WTC11 (cell line): ENCODE results near the gene SLC38A8. TPM values are rescaled to one million over a fixed set of nuclear protein-coding genes. Genes with fewer than 3 reads are reported as not detected.

Experiments
- ATAC-seq: fragments of 200-7000 bp; cut with Tn5 transposase; 2 replicates; pipeline ENCODE4 v1.10.0; 2021; ENCODE audit warnings: mild to moderate bottlenecking, moderate library complexity
- CTCF ChIA-PET: fragments of 300-600 bp; sonication (Branson Sonifier 250); formaldehyde crosslinking; loops from one replicate; lab custom pipeline; 2021; ENCODE audit warnings: antibody characterized with exemption; lab: Charles Lee
- POLR2A ChIA-PET: fragments of 350-600 bp; sonication (Branson Sonifier 250); formaldehyde crosslinking; loops from one replicate; lab custom pipeline; 2021; ENCODE audit warnings: antibody characterized with exemption; lab: Charles Lee
- DNase-seq: peaks from one replicate; pipeline ENCODE4 v3.0.0; 2021; ENCODE audit warnings: low spot score
- H3K27ac Mint-ChIP-seq: 2 replicates; pipeline ENCODE4 v1.8.0; 2021; ENCODE audit warnings: mixed read lengths
- H3K27me3 Mint-ChIP-seq: 2 replicates; pipeline ENCODE4 v1.8.0; 2021; ENCODE audit warnings: low read depth, mild to moderate bottlenecking, moderate library complexity, mixed read lengths
- H3K36me3 Mint-ChIP-seq: 2 replicates; pipeline ENCODE4 v1.8.0; 2021; ENCODE audit warnings: mixed read lengths
- H3K4me1 Mint-ChIP-seq: 2 replicates; pipeline ENCODE4 v1.8.0; 2022; ENCODE audit warnings: mixed read lengths
- H3K4me3 Mint-ChIP-seq: 2 replicates; pipeline ENCODE4 v1.8.0; 2021; ENCODE audit warnings: mild to moderate bottlenecking, moderate library complexity, mixed read lengths
- H3K9me3 Mint-ChIP-seq: 2 replicates; pipeline ENCODE4 v1.8.0; 2021; ENCODE audit warnings: mixed read lengths
- AR ChIP-seq: fragments of 250-450 bp; sonication (Bioruptor Pico); IDR thresholded peaks from 2 replicates; pipeline ENCODE4 v1.9.0; 2021; ENCODE audit warnings: mild to moderate bottlenecking
- ATF1 ChIP-seq: sonication (generic); formaldehyde crosslinking; IDR thresholded peaks from 2 replicates; pipeline ENCODE4 v1.8.1; 2023; ENCODE audit warnings: mild to moderate bottlenecking, moderate library complexity, missing genetic modification reagents
- CBFB ChIP-seq: sonication (generic); formaldehyde crosslinking; IDR thresholded peaks from 2 replicates; pipeline ENCODE4 v1.8.1; 2022; ENCODE audit warnings: mild to moderate bottlenecking, low read depth, missing genetic modification reagents
- CTCF ChIP-seq: fragments of 200-600 bp; IDR thresholded peaks from 2 replicates; pipeline ENCODE4 v1.8.0; 2022; ENCODE audit warnings: antibody characterized with exemption
- E2F1 ChIP-seq: sonication (generic); formaldehyde crosslinking; IDR thresholded peaks from 2 replicates; pipeline ENCODE4 v1.8.0; 2022; ENCODE audit warnings: mild to moderate bottlenecking, missing genetic modification reagents
- EMX1 ChIP-seq: fragments of 250-450 bp; sonication (Bioruptor Pico); IDR thresholded peaks from 2 replicates; pipeline ENCODE4 v1.8.0; 2021; ENCODE audit warnings: mild to moderate bottlenecking
- GABPB1 ChIP-seq: sonication (generic); formaldehyde crosslinking; IDR thresholded peaks from 2 replicates; pipeline ENCODE4 v1.8.1; 2023; ENCODE audit warnings: mild to moderate bottlenecking, missing genetic modification reagents
- JAZF1 ChIP-seq: fragments of 250-450 bp; sonication (Bioruptor Pico); IDR thresholded peaks from 2 replicates; pipeline ENCODE4 v1.9.0; 2021; ENCODE audit warnings: moderate library complexity, mild to moderate bottlenecking, inconsistent platforms
- JUN ChIP-seq: sonication (generic); formaldehyde crosslinking; IDR thresholded peaks from 2 replicates; pipeline ENCODE4 v1.8.0; 2023; ENCODE audit warnings: mild to moderate bottlenecking, missing genetic modification reagents
- NFYB ChIP-seq: sonication (generic); formaldehyde crosslinking; conservative IDR thresholded peaks from 2 replicates; pipeline ENCODE4 v1.8.0; 2022; ENCODE audit warnings: low read depth, missing genetic modification reagents
- NR3C1 ChIP-seq: sonication (generic); formaldehyde crosslinking; conservative IDR thresholded peaks from 2 replicates; pipeline ENCODE4 v1.8.1; 2023; ENCODE audit warnings: low read depth, mild to moderate bottlenecking, missing genetic modification reagents
- PRDM15 ChIP-seq: sonication (generic); formaldehyde crosslinking; IDR thresholded peaks from 2 replicates; pipeline ENCODE4 v1.8.0; 2022; ENCODE audit warnings: missing genetic modification reagents
- PREB ChIP-seq: sonication (generic); formaldehyde crosslinking; IDR thresholded peaks from 2 replicates; pipeline ENCODE4 v1.8.1; 2022; ENCODE audit warnings: mild to moderate bottlenecking, missing genetic modification reagents, moderate library complexity, borderline replicate concordance
- RELA ChIP-seq: sonication (generic); formaldehyde crosslinking; IDR thresholded peaks from 2 replicates; pipeline ENCODE4 v1.8.1; 2022; ENCODE audit warnings: missing genetic modification reagents, mild to moderate bottlenecking, borderline replicate concordance
- TEAD1 ChIP-seq: sonication (generic); formaldehyde crosslinking; IDR thresholded peaks from 2 replicates; pipeline ENCODE4 v1.8.0; 2022; ENCODE audit warnings: mild to moderate bottlenecking, missing genetic modification reagents
- ZNF281 ChIP-seq: sonication (generic); formaldehyde crosslinking; IDR thresholded peaks from 2 replicates; pipeline ENCODE4 v1.8.0; 2023; ENCODE audit warnings: mild to moderate bottlenecking, missing genetic modification reagents
- ZNF532 ChIP-seq: fragments of 250-450 bp; sonication (Bioruptor Pico); IDR thresholded peaks from 2 replicates; pipeline ENCODE4 v1.9.0; 2021; ENCODE audit warnings: mild to moderate bottlenecking, borderline replicate concordance
- total RNA-seq: library from RNA; stranded (reverse); gene quantifications from 3 replicates; pipeline ENCODE4 v1.2.3, GENCODE V29; 2021

SLC38A8 gene
- total RNA-seq, 1 experiment from 2014 or later: not detected

- no peak for TF ChIP-seq TEAD1 (CRISPR knock-in tag)
Measured at GRCh38 chr16:83961591-83961990, 81.0 kb downstream of the SLC38A8 start (continued).

GRCh38 chr16:83960521-83961249 is 81.9 kb downstream of the SLC38A8 start:
- Mint-ChIP-seq H3K4me3 (no peak overlapping the region), H3K27me3 (no peaks in the 10 kb centered on the region), H3K4me1 (no peaks in the 10 kb centered on the region), H3K27ac (no peak overlapping the region), H3K9me3 (no peaks in the 10 kb centered on the region), H3K36me3 (no peaks in the 10 kb centered on the region)
- ChIA-PET CTCF (interaction anchor here (1.4 kb wide), 1 partner anchor 87 kb away, joined by 3 read pairs; no protein-coding TSS in a partner anchor), POLR2A (no interaction called here)
- ATAC-seq (no peak), DNase-seq (no peak)
- TF ChIP-seq CBFB (no peak), CTCF (no peak), JAZF1 (CRISPR knock-in tag) (no peak), E2F1 (CRISPR knock-in tag) (no peak), GABPB1 (CRISPR knock-in tag) (no peak), ATF1 (CRISPR knock-in tag) (no peak), NR3C1 (CRISPR knock-in tag) (no peak), RELA (CRISPR knock-in tag) (no peak), PRDM15 (CRISPR knock-in tag) (no peak), PREB (CRISPR knock-in tag) (no peak), NFYB (CRISPR knock-in tag) (no peak), JUN (no peak), ZNF532 (CRISPR knock-in tag) (no peak), AR (CRISPR knock-in tag) (no peak), ZNF281 (CRISPR knock-in tag) (no peak), EMX1 (no peak)
